HG02870 (cell line): ENCODE data around the gene CSPG4.
"Not testable (repeated sequence)": the region's sequence is repeated elsewhere in the genome, so short reads cannot be mapped to it uniquely, and the experiment has no call there.

ENCODE experiments used
- ATAC-seq: cut with Tn5 transposase; IDR thresholded peaks from one replicate; pipeline ENCODE4 v1.9.1; 2021; ENCODE audit warnings: mild to moderate bottlenecking, moderate library complexity; ENCODE audit not compliant: unreplicated experiment

Gene CSPG4

GRCh38 chr15:75738647-75739325 lies 26.1 kb upstream of the CSPG4 start:
- peak; percentile 87 for ATAC-seq

GRCh38 chr15:75738014-75738646 lies 25.5 kb upstream of the CSPG4 start:
- no peak for ATAC-seq

GRCh38 chr15:75737116-75738013 lies 24.7 kb upstream of the CSPG4 start:
- ATAC-seq: not testable (repeated sequence)

GRCh38 chr15:75736256-75736655 lies 23.6 kb upstream of the CSPG4 start:
- no peak for ATAC-seq

- ATAC-seq: not testable (repeated sequence)
Measured at GRCh38 chr15:75734861-75735760, 22.5 kb upstream of the CSPG4 start.

- ATAC-seq: no peak
Measured at GRCh38 chr15:75733761-75734651, 21.4 kb upstream of the CSPG4 start.

- ATAC-seq: no peak
Measured at GRCh38 chr15:75732809-75733451, 20.3 kb upstream of the CSPG4 start.

GRCh38 chr15:75732177-75732808 lies 19.6 kb upstream of the CSPG4 start:
- no peak for ATAC-seq

GRCh38 chr15:75731248-75732151 lies 18.9 kb upstream of the CSPG4 start:
- ATAC-seq: no peak

GRCh38 chr15:75730376-75731247 lies 18.0 kb upstream of the CSPG4 start:
- not testable (repeated sequence) for ATAC-seq

- ATAC-seq: no peak
Measured at GRCh38 chr15:75729326-75730069, 16.9 kb upstream of the CSPG4 start.

- ATAC-seq: no peak
Measured at GRCh38 chr15:75727851-75728715, 15.4 kb upstream of the CSPG4 start.

GRCh38 chr15:75727031-75727531 lies 14.4 kb upstream of the CSPG4 start:
- ATAC-seq: no peak

- ATAC-seq: no peak
Measured at GRCh38 chr15:75725719-75726607, 13.3 kb upstream of the CSPG4 start.
